ENCODE measurements around the gene ADI1.
"Not testable (repeated sequence)": the region's sequence is repeated elsewhere in the genome, so short reads cannot be mapped to it uniquely, and the experiment has no call there.

The ADI1 gene

GRCh38 chr2:3527886-3528785, 8.8 kb upstream of the ADI1 start:
- DNase-seq, result no peak

- DNase-seq, result no peak
These were observed 7.5 kb upstream of the ADI1 start for GRCh38 chr2:3526871-3527270.

GRCh38 chr2:3523551-3524041, 4.3 kb upstream of the ADI1 start:
- DNase-seq, result no peak

GRCh38 chr2:3522961-3523421, 3.7 kb upstream of the ADI1 start:
- DNase-seq, result no peak

GRCh38 chr2:3520591-3520990, 1.3 kb upstream of the ADI1 start:
- DNase-seq, result no peak

GRCh38 chr2:3518496-3519254, 656 bp downstream of the ADI1 start:
- peak; percentile 83 for DNase-seq

- peak; percentile 48 for DNase-seq
These were observed 1.3 kb downstream of the ADI1 start for GRCh38 chr2:3517948-3518495.

- no peak for DNase-seq
These were observed 2.5 kb downstream of the ADI1 start for GRCh38 chr2:3516831-3517230.

GRCh38 chr2:3515438-3515837, 3.9 kb downstream of the ADI1 start:
- DNase-seq, result not testable (repeated sequence)

- no peak for DNase-seq
These were observed 6.1 kb downstream of the ADI1 start for GRCh38 chr2:3513026-3513810.

GRCh38 chr2:3512086-3512485, 7.2 kb downstream of the ADI1 start:
- DNase-seq, result no peak

GRCh38 chr2:3505771-3506170, 13.6 kb downstream of the ADI1 start:
- DNase-seq, result no peak

GRCh38 chr2:3504741-3505140, 14.6 kb downstream of the ADI1 start:
- no peak for DNase-seq

GRCh38 chr2:3503483-3503882, 15.8 kb downstream of the ADI1 start:
- DNase-seq, result no peak

GRCh38 chr2:3503046-3503445, 16.3 kb downstream of the ADI1 start:
- DNase-seq, result no peak

GRCh38 chr2:3500326-3500899, 18.9 kb downstream of the ADI1 start:
- DNase-seq, result no peak

GRCh38 chr2:3498783-3499394, 20.4 kb downstream of the ADI1 start:
- no peak for DNase-seq

- not testable (repeated sequence) for DNase-seq
These were observed 22.6 kb downstream of the ADI1 start for GRCh38 chr2:3496708-3497080.

- no peak for DNase-seq
These were observed 24.2 kb downstream of the ADI1 start for GRCh38 chr2:3494984-3495666.

- no peak for DNase-seq
These were observed 25.7 kb downstream of the ADI1 start for GRCh38 chr2:3493615-3494007.

- DNase-seq, result no peak
These were observed 26.2 kb downstream of the ADI1 start for GRCh38 chr2:3492951-3493614.
